Ovary (tissue), 3 donors: ENCODE data around the gene CLDN2.

Source experiments
- EP300 ChIP-seq: sonication (generic); formaldehyde crosslinking; IDR thresholded peaks from one replicate; pipeline ENCODE4 v1.6.1; 2017; ENCODE audit warnings: antibody characterized with exemption
- TF ChIP-seq, protein P1 (sequence below), 3 donors: fragments of 450-650 bp in 2 of 3; fragments of 200-600 bp in 1 of 3; IDR thresholded peaks; one replicate each; pipeline versions ENCODE4 v1.5.1 to v1.8.0; 2016 to 2022; ENCODE audit warnings: antibody characterized with exemption in 3 of 3, mild to moderate bottlenecking in 1 of 3
- donor health status: DM: no; HTN: no; CAD: no.

DNA sequence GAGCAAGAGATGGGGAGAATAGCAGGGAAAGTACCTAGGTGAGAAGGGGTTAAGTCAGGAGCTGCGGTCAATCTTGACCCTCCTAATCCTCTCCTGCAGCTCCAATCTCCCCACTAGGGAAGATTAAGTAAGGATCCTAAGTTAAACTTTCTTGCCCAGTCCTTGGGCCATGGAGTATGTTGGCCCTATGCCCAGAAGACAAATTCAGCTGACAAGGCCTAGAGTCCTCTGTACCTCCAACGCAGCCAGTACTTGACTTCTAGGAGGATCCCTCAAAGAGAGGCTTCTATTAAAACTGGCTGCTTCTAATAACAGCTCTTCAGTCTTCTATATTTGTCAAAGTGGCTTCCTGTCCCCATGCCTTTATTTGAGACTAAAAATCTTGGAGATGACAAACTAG, 1.4 kb downstream of the CLDN2 start:
- TF ChIP-seq EP300, result no peak
- TF ChIP-seq, protein P1, sequence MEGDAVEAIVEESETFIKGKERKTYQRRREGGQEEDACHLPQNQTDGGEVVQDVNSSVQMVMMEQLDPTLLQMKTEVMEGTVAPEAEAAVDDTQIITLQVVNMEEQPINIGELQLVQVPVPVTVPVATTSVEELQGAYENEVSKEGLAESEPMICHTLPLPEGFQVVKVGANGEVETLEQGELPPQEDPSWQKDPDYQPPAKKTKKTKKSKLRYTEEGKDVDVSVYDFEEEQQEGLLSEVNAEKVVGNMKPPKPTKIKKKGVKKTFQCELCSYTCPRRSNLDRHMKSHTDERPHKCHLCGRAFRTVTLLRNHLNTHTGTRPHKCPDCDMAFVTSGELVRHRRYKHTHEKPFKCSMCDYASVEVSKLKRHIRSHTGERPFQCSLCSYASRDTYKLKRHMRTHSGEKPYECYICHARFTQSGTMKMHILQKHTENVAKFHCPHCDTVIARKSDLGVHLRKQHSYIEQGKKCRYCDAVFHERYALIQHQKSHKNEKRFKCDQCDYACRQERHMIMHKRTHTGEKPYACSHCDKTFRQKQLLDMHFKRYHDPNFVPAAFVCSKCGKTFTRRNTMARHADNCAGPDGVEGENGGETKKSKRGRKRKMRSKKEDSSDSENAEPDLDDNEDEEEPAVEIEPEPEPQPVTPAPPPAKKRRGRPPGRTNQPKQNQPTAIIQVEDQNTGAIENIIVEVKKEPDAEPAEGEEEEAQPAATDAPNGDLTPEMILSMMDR (IDR thresholded peaks at IDR 0.05), result no peak
